Left ventricle myocardium inferior (tissue), 1 donor: Measurements from ENCODE around the gene PHF12. TPM values are rescaled to one million over a fixed set of nuclear protein-coding genes. Genes with fewer than 3 reads are reported as not detected.

ENCODE experiments used
- DNase-seq: peaks from one replicate; pipeline ENCODE4 v3.0.0-alpha.2; 2020
- H3K27ac ChIP-seq: fragments of 200-600 bp; replicated peaks from 2 replicates; pipeline ENCODE4 v1.8.0; 2021
- H3K27me3 ChIP-seq: fragments of 200-600 bp; 2 replicates; pipeline ENCODE4 v1.8.0; 2021; ENCODE audit warnings: low read depth
- H3K36me3 ChIP-seq: fragments of 200-600 bp; 2 replicates; pipeline ENCODE4 v1.8.0; 2021
- H3K4me1 ChIP-seq: fragments of 200-600 bp; 2 replicates; pipeline ENCODE4 v1.8.0; 2021
- H3K4me3 ChIP-seq: fragments of 200-600 bp; 2 replicates; pipeline ENCODE4 v1.8.0; 2021; ENCODE audit warnings: mild to moderate bottlenecking, moderate library complexity
- H3K9me3 ChIP-seq: fragments of 200-600 bp; replicated peaks from 2 replicates; pipeline ENCODE4 v1.8.0; 2021
- CTCF ChIP-seq: fragments of 200-600 bp; IDR thresholded peaks from 2 replicates; pipeline ENCODE4 v1.8.0; 2021; ENCODE audit warnings: antibody characterized with exemption, mild to moderate bottlenecking, borderline replicate concordance
- intact Hi-C: fragments of 100-400 bp; cut with micrococcal nuclease; formaldehyde crosslinking; loops from one replicate; pipeline ENCODE4 v1.11.0; 2022
- total RNA-seq: library from RNA; stranded (reverse); fragmentation: NEBNext Ultra II Directional; extraction: Animal tissue kit (Norgen Biotek cat#: 25700); gene quantifications from one replicate; pipeline ENCODE4 v1.2.1, GENCODE V29; 2021
- donor health status: DM: no; HTN: yes; CAD: no; lungs with severe emphysema.

The PHF12 gene
- total RNA-seq, 1 donor from 2014 or later: 17.2 TPM

GRCh38 chr17:28988475-28988874, 37.2 kb upstream of the PHF12 start:
- intact Hi-C loops: no loop called here
- no peak for TF ChIP-seq CTCF
- no peaks in the 10 kb centered on the region for H3K9me3 ChIP-seq
- no peak overlapping the region for H3K4me3 ChIP-seq
- H3K4me1 ChIP-seq: peaks cover 12% of the 10 kb centered on the region
- H3K36me3 ChIP-seq: no peaks in the 10 kb centered on the region
- peaks cover 16% of the 10 kb centered on the region for H3K27me3 ChIP-seq
- H3K27ac ChIP-seq: no peak overlapping the region
- DNase-seq: no peak

GRCh38 chr17:28986714-28987655, 35.7 kb upstream of the PHF12 start:
- no peak overlapping the region for H3K4me3 ChIP-seq
- H3K36me3 ChIP-seq: no peaks in the 10 kb centered on the region
- H3K4me1 ChIP-seq: peaks cover 26% of the 10 kb centered on the region
- DNase-seq: no peak
- H3K9me3 ChIP-seq: no peaks in the 10 kb centered on the region
- TF ChIP-seq CTCF: no peak
- peaks cover 16% of the 10 kb centered on the region for H3K27me3 ChIP-seq
- intact Hi-C loops: no loop called here
- H3K27ac ChIP-seq: no peak overlapping the region

- intact Hi-C loops: no loop called here
- H3K27me3 ChIP-seq: peaks cover 16% of the 10 kb centered on the region
- no peaks in the 10 kb centered on the region for H3K9me3 ChIP-seq
- H3K36me3 ChIP-seq: no peaks in the 10 kb centered on the region
- H3K27ac ChIP-seq: no peak overlapping the region
- H3K4me3 ChIP-seq: no peak overlapping the region
- peaks cover 32% of the 10 kb centered on the region for H3K4me1 ChIP-seq
- no peak for TF ChIP-seq CTCF
- no peak for DNase-seq
These were observed 34.8 kb upstream of the PHF12 start for GRCh38 chr17:28985950-28986713.

GRCh38 chr17:28983286-28984230, 32.2 kb upstream of the PHF12 start:
- no peaks in the 10 kb centered on the region for H3K9me3 ChIP-seq
- no peak for DNase-seq
- no peak overlapping the region for H3K4me3 ChIP-seq
- no peaks in the 10 kb centered on the region for H3K36me3 ChIP-seq
- H3K27me3 ChIP-seq: peaks cover 15% of the 10 kb centered on the region
- TF ChIP-seq CTCF: no peak
- intact Hi-C loops: no loop called here
- H3K27ac ChIP-seq: no peak overlapping the region
- H3K4me1 ChIP-seq: peaks cover 32% of the 10 kb centered on the region
